Esophagus squamous epithelium (tissue), 5 donors: ENCODE data around the gene SOCS3. TPM values are rescaled to one million over a fixed set of nuclear protein-coding genes. Genes with fewer than 3 reads are reported as not detected.

Source experiments
- DNase-seq: peaks from one replicate; lab custom pipeline; 2025; lab: John Stamatoyannopoulos, UW
- H3K27ac ChIP-seq, 4 donors: fragments of 200-600 bp; sonication (generic); one replicate each; pipeline ENCODE4 v1.5.1; 2016 to 2019; ENCODE audit warnings: mild to moderate bottlenecking in 1 of 4
- H3K27me3 ChIP-seq, 4 donors: fragments of 200-600 bp; sonication (generic); 1 replicate in 3 of 4; 2 replicates in 1 of 4; pipeline versions ENCODE4 v1.5.1 to v1.6.0; 2017 to 2021; ENCODE audit warnings: antibody characterized with exemption in 1 of 4
- H3K36me3 ChIP-seq, 3 donors: fragments of 200-600 bp; sonication (generic); one replicate each; pipeline ENCODE4 v1.5.1; 2016 to 2019
- H3K4me1 ChIP-seq, 3 donors: fragments of 200-600 bp; sonication (generic); one replicate each; pipeline ENCODE4 v1.5.1; 2017 to 2019
- H3K4me3 ChIP-seq, 4 donors: fragments of 200-600 bp; sonication (generic); 1 replicate in 3 of 4; 2 replicates in 1 of 4; pipeline ENCODE4 v1.5.1; 2016 to 2019; ENCODE audit warnings: mild to moderate bottlenecking in 2 of 4, moderate library complexity in 1 of 4
- H3K9me3 ChIP-seq, 3 donors: fragments of 200-600 bp; sonication (generic); one replicate each; pipeline ENCODE4 v1.5.1; 2016 to 2019
- POLR2A ChIP-seq, 4 donors: fragments of 450-650 bp; IDR thresholded peaks; one replicate each; pipeline ENCODE4 v1.6.1; 2017; ENCODE audit warnings: antibody characterized with exemption in 4 of 4, mild to moderate bottlenecking in 4 of 4, moderate library complexity in 3 of 4
- WGBS, 2 donors: methylation state at CpG; one replicate each; pipeline ENCODE4 v1.1.5; 2018; 5-methylcytosine and 5-hydroxymethylcytosine counted together
- intact Hi-C: fragments of 100-400 bp; cut with DNase I; formaldehyde crosslinking; loops from one replicate; pipeline ENCODE4 v1.15.0; 2022
- total RNA-seq, 4 donors: library from RNA; depleted of rRNA; stranded (reverse); fragments of >200 nt; gene quantifications; one replicate each; pipeline ENCODE4 v1.1.0, GENCODE V29; 2016
- TF ChIP-seq, protein P1 (sequence below), 6 experiments: fragments of 450-650 bp in 4 of 6; fragments of 200-600 bp in 2 of 6; sonication (generic) in 2 of 6; IDR thresholded peaks; one replicate each; pipeline ENCODE4 v1.5.1; 2016 to 2019; ENCODE audit warnings: antibody characterized with exemption in 6 of 6, mild to moderate bottlenecking in 4 of 6, moderate library complexity in 4 of 6
- donor health status: DM: yes; HTN: yes; CAD: no.

Gene SOCS3
- total RNA-seq, 4 donors from 2014 or later, result 6.3 to 23.1 (median 17.1) TPM

GRCh38 chr17:78399693-78400144, 39.8 kb upstream of the SOCS3 start:
- no peak for TF ChIP-seq POLR2A (IDR thresholded peaks at IDR 0.05)
- TF ChIP-seq, protein P1, sequence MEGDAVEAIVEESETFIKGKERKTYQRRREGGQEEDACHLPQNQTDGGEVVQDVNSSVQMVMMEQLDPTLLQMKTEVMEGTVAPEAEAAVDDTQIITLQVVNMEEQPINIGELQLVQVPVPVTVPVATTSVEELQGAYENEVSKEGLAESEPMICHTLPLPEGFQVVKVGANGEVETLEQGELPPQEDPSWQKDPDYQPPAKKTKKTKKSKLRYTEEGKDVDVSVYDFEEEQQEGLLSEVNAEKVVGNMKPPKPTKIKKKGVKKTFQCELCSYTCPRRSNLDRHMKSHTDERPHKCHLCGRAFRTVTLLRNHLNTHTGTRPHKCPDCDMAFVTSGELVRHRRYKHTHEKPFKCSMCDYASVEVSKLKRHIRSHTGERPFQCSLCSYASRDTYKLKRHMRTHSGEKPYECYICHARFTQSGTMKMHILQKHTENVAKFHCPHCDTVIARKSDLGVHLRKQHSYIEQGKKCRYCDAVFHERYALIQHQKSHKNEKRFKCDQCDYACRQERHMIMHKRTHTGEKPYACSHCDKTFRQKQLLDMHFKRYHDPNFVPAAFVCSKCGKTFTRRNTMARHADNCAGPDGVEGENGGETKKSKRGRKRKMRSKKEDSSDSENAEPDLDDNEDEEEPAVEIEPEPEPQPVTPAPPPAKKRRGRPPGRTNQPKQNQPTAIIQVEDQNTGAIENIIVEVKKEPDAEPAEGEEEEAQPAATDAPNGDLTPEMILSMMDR (IDR thresholded peaks at IDR 0.05), result no peak
- DNase-seq, result no peak
- WGBS, 2 donors, result 63 to 100% methylated on average over 1 to 5 of the region's 6 CpGs
- H3K27ac ChIP-seq, result no peak overlapping the region
- no peaks in the 10 kb centered on the region for H3K27me3 ChIP-seq
- no peaks in the 10 kb centered on the region for H3K9me3 ChIP-seq
- no peak overlapping the region for H3K4me3 ChIP-seq
- intact Hi-C loops, result no loop called here
- H3K4me1 ChIP-seq, result peaks cover 10 to 48% (median 16%) of the 10 kb centered on the region in 3 donors
- H3K36me3 ChIP-seq, result peaks cover 51 to 100% (median 59%) of the 10 kb centered on the region in 3 donors

GRCh38 chr17:78399028-78399692, 39.3 kb upstream of the SOCS3 start:
- H3K27me3 ChIP-seq, result no peaks in the 10 kb centered on the region
- H3K9me3 ChIP-seq, result no peaks in the 10 kb centered on the region
- intact Hi-C loops, result no loop called here
- H3K4me3 ChIP-seq, result no peak overlapping the region
- H3K4me1 ChIP-seq, result peaks cover 13 to 53% (median 17%) of the 10 kb centered on the region in 3 donors
- no peak overlapping the region for H3K27ac ChIP-seq
- peaks cover 51 to 100% (median 56%) of the 10 kb centered on the region in 3 donors for H3K36me3 ChIP-seq
- no peak for DNase-seq
- TF ChIP-seq, protein P1 (IDR thresholded peaks at IDR 0.05), result no peak
- TF ChIP-seq POLR2A (IDR thresholded peaks at IDR 0.05), result no peak
- WGBS, 2 donors, result 83 to 86% methylated on average over 22 to 26 of the region's 28 CpGs

DNA sequence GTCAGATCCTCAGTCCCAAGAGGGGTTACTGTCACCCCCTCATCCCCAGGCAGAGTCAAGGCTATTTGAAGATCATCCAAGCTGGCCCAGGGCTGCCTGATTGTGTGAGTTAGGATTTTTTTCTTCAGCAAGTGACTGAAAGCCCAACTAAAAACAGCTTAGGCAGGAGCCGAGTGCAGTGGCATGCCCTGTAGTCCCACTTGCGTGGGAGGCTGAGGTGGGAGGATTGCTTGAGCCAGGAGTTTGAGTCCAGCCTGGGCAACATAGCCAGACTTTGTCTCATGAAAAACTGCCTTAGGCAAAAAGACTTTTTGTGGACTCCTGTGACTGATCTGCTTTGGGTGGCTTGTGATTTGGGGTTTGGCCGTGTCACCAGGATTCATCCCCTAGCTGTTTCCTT, 38.5 kb upstream of the SOCS3 start:
- H3K27ac ChIP-seq, result no peak overlapping the region
- DNase-seq, result no peak
- no peak for TF ChIP-seq POLR2A (IDR thresholded peaks at IDR 0.05)
- TF ChIP-seq, protein P1 (IDR thresholded peaks at IDR 0.05), result no peak
- H3K4me3 ChIP-seq, result no peak overlapping the region
- H3K36me3 ChIP-seq, result peaks cover 44 to 97% (median 48%) of the 10 kb centered on the region in 3 donors
- WGBS, 2 donors, result 90% methylated on average over 2 of the region's 3 CpGs; no CpG with 5 or more reads in 1 of the 2 donors
- no peaks in the 10 kb centered on the region for H3K27me3 ChIP-seq
- intact Hi-C loops, result no loop called here
- H3K9me3 ChIP-seq, result no peaks in the 10 kb centered on the region
- peaks cover 13 to 61% (median 21%) of the 10 kb centered on the region in 3 donors for H3K4me1 ChIP-seq

- intact Hi-C loops, result no loop called here
- no peak for TF ChIP-seq POLR2A (IDR thresholded peaks at IDR 0.05)
- TF ChIP-seq, protein P1 (IDR thresholded peaks at IDR 0.05), result no peak
- Histone ChIP-seq H3K9me3 (no peaks in the 10 kb centered on the region), H3K27me3 (no peaks in the 10 kb centered on the region), H3K4me1 (peaks cover 13 to 66% (median 21%) of the 10 kb centered on the region in 3 donors), H3K4me3 (no peak overlapping the region), H3K27ac (peak overlapping the region in 1 of 4 donors; percentile 49), H3K36me3 (peaks cover 41 to 93% (median 43%) of the 10 kb centered on the region in 3 donors)
- no peak for DNase-seq
- WGBS, 2 donors, result 64 to 73% methylated on average over 11 to 12 of the region's 13 CpGs
Measured at GRCh38 chr17:78397681-78398101, 37.8 kb upstream of the SOCS3 start.
